Measurements from ENCODE around the gene WDR37.

WDR37 gene

DNA sequence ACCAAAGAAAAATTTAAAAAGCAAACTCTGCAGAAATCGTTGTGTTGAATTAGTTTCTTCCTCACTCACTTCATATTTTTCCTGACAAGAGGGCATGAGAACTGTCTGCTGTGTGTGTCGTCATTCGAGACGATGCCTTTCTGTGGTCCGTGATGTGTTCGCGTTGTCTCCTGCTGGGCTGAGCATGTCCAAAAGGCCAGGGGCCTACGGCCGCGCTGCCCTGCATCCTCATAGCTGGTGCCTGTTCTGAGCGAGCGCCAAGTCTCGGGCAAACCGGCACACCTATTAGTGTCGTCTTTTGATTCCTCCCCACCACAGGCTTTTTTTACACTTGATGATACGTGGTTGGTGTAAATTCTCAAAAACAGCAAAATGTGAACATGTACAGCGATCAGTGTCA lies 27.4 kb downstream of the WDR37 start:
- TF ChIP-seq, protein P1, sequence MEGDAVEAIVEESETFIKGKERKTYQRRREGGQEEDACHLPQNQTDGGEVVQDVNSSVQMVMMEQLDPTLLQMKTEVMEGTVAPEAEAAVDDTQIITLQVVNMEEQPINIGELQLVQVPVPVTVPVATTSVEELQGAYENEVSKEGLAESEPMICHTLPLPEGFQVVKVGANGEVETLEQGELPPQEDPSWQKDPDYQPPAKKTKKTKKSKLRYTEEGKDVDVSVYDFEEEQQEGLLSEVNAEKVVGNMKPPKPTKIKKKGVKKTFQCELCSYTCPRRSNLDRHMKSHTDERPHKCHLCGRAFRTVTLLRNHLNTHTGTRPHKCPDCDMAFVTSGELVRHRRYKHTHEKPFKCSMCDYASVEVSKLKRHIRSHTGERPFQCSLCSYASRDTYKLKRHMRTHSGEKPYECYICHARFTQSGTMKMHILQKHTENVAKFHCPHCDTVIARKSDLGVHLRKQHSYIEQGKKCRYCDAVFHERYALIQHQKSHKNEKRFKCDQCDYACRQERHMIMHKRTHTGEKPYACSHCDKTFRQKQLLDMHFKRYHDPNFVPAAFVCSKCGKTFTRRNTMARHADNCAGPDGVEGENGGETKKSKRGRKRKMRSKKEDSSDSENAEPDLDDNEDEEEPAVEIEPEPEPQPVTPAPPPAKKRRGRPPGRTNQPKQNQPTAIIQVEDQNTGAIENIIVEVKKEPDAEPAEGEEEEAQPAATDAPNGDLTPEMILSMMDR (IDR thresholded peaks at IDR 0.05; ENCODE audit: low read depth, low read length, missing control alignments): no peak
- no peak for DNase-seq (ENCODE audit: low read depth)
- in situ Hi-C loops (cut with HindIII; ENCODE audit: low sequenced_read_pairs): no loop called here
- H3K4me3 ChIP-seq (ENCODE audit: low read depth, low read length): no peak overlapping the region

DNA sequence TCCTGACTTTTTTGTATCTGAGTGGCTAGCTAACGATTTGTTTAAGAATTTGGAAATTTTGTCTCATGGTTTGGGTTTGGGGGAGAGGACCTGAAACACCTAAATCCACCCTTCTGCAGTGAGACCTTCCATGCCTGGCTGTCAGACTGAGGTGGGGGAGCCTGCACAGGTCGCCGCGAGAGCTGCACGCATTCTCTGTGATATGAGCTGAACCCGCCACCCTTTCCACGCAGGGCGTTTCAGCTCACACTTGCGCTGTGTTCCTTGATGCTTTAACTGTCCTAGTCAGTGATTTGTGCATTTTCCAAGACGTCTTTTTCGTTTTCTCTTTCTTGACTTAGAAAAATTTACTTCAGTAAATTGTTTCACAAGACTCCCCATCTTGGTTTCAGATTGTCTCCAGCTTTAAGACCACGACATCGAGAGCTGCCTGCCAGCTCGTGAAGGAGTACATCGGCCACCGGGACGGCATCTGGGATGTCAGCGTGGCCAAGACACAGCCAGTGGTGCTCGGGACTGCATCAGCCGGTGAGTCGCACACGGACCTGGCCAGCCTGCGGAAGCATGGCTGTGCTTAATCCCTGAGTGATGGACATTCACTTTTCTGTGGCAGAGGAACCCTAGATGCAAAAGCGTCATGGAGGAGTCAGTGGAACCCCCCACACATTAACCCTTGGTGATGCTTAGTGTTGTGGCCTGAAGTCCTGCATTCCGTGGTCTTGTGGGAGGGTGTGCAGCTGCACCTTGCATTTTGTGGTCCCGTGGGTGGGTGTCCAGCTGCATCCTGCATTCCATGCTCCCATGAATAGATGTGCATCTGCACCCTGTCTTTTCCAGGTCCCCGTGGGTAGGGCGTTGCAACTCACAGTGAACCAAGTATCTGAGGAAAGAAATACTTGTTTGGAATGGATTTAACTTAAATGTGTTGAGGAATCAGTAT lies 28.1 kb downstream of the WDR37 start:
- no peak for DNase-seq (ENCODE audit: low read depth)
- in situ Hi-C loops (cut with HindIII; ENCODE audit: low sequenced_read_pairs): no loop called here
- TF ChIP-seq, protein P1 (IDR thresholded peaks at IDR 0.05; ENCODE audit: low read depth, low read length, missing control alignments): no peak
- H3K4me3 ChIP-seq (ENCODE audit: low read depth, low read length): no peak overlapping the region

DNA sequence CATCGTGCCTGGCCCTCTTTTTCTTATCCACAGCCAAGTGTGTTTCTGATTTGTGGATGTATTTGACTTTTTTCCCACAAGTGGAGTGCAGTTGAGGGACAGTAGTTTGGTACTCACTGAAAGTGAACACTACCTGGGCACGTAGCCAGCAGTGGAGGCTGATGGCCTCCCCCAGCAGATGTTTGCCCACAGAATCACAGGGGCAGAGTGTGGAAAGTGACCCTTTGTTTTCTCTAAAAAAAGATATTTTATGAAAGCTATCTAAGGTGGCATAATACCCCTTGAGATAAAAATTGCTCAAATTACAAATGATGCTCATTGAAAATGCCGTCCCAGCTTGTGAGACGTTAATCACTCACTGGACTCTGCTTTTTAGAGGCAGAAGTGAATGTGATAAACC lies 29.1 kb downstream of the WDR37 start:
- no peak for DNase-seq (ENCODE audit: low read depth)
- H3K4me3 ChIP-seq (ENCODE audit: low read depth, low read length): no peak overlapping the region
- in situ Hi-C loops (cut with HindIII; ENCODE audit: low sequenced_read_pairs): no loop called here
- TF ChIP-seq, protein P1 (IDR thresholded peaks at IDR 0.05; ENCODE audit: low read depth, low read length, missing control alignments): no peak

DNA sequence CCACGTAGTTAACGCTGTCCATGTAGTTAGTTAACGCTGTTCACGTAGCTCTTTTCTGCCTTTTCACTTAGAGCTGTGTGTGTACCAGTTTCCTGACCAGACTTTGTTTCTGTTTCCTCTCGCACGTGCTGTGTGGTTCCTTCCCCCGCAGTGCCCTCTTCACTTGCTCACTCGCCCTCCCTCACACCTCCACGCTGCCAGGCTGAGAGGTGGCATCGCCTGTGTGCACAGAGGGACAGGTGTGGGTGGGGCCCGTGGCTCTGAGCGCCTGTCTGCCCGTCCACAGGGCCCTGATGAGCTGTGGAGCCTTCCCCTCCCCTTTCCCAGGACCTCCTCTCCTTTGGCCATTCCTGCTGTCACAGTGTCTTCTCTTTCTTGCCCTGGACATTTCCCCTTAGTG lies 30.6 kb downstream of the WDR37 start:
- no peak for DNase-seq (ENCODE audit: low read depth)
- no peak overlapping the region for H3K4me3 ChIP-seq (ENCODE audit: low read depth, low read length)
- TF ChIP-seq, protein P1 (IDR thresholded peaks at IDR 0.05; ENCODE audit: low read depth, low read length, missing control alignments): no peak
- in situ Hi-C loops (cut with HindIII; ENCODE audit: low sequenced_read_pairs): no loop called here

DNA sequence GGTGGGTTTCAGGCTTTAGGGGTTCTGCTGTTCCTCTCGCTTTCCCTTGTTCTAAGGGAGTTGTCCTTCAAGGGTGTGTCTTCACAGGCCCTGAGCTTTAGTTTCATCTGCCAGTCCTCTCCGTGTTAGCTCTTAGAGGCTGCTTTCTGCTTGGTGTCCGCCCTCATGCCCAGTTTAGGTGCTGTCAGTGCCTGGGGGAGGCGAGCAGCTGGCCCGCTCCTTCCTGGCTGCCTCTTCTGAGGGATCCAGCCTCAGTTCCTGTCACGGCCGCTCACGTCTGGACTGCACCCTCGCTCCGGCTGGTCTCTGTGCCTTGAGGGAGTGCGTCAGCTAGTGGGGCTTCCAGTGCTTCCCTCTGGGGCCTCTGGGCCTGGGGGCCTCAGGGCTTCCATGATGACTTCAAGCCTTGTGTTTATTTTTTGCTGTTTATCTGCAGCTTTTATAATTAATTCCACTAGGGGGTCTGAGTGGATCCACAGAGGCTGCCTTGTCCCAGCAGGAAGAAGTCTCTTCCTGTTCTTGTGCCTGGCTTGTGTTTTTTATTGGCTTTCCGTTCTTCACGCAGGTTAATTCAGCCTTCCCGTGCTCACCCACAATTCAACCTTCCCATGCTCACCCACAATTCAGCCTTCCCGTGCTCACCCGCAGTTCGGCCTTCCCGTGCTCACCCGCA lies 33.0 kb downstream of the WDR37 start:
- TF ChIP-seq, protein P1 (IDR thresholded peaks at IDR 0.05; ENCODE audit: low read depth, low read length, missing control alignments): no peak
- in situ Hi-C loops (cut with HindIII; ENCODE audit: low sequenced_read_pairs): no loop called here
- no peak overlapping the region for H3K4me3 ChIP-seq (ENCODE audit: low read depth, low read length)
- DNase-seq (ENCODE audit: low read depth): no peak

DNA sequence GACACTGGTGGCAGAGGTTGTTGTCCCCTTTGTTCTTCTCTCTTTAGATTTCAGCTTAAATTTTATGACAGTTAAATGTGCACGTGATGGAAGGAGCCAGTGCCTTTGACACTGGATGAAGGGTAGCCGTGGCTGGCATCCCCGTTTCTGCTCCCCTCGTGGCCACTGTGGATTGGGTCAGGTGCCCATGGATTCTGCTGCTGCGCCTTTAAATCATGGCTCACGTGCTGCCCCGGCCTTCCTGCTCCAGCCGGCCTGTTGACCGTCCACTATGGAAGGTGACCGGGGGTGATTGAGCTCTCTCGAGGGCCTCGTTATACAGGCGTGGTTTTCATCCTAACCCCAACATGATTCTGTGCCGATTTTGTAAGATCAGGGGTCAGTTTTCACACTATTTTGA lies 34.5 kb downstream of the WDR37 start:
- TF ChIP-seq, protein P1 (IDR thresholded peaks at IDR 0.05; ENCODE audit: low read depth, low read length, missing control alignments): no peak
- no peak for DNase-seq (ENCODE audit: low read depth)
- no peak overlapping the region for H3K4me3 ChIP-seq (ENCODE audit: low read depth, low read length)
- in situ Hi-C loops (cut with HindIII; ENCODE audit: low sequenced_read_pairs): no loop called here

Data from astrocyte of the cerebellum (primary cell).